IgD-negative memory B cell (primary cell): Measurements from ENCODE around the gene ADCY1. TPM values are rescaled to one million over a fixed set of nuclear protein-coding genes. Genes with fewer than 3 reads are reported as not detected.

Experiments used
- H3K27ac Mint-ChIP-seq, 3 donors: one replicate each; pipeline ENCODE4 v1.8.0; 2020 to 2022; ENCODE audit warnings: mild to moderate bottlenecking in 3 of 3, mixed read lengths in 3 of 3, moderate library complexity in 1 of 3
- H3K27me3 Mint-ChIP-seq: one replicate; pipeline ENCODE4 v1.8.0; 2021; ENCODE audit warnings: mixed read lengths
- H3K36me3 Mint-ChIP-seq: one replicate; pipeline ENCODE4 v1.8.0; 2020; ENCODE audit warnings: mild to moderate bottlenecking, mixed read lengths
- H3K4me1 Mint-ChIP-seq, 3 donors: one replicate each; pipeline ENCODE4 v1.8.0; 2020 to 2022; ENCODE audit warnings: mixed read lengths in 3 of 3, mild to moderate bottlenecking in 1 of 3
- H3K4me3 Mint-ChIP-seq, 4 donors: one replicate each; pipeline ENCODE4 v1.8.0; 2020 to 2022; ENCODE audit warnings: mild to moderate bottlenecking in 4 of 4, mixed read lengths in 4 of 4, moderate library complexity in 3 of 4
- H3K9me3 Mint-ChIP-seq, 3 donors: one replicate each; pipeline ENCODE4 v1.8.0; 2020 to 2021; ENCODE audit warnings: mixed read lengths in 3 of 3, mild to moderate bottlenecking in 1 of 3
- polyA plus RNA-seq: library from polyadenylated mRNA; unstranded; fragments of 300-500 nt; fragmentation: Illumina TruSeq; gene quantifications from one replicate; pipeline ENCODE4 v1.2.3, GENCODE V29; 2021

Gene ADCY1
- polyA plus RNA-seq, 1 donor from 2014 or later: 0.18 TPM

DNA sequence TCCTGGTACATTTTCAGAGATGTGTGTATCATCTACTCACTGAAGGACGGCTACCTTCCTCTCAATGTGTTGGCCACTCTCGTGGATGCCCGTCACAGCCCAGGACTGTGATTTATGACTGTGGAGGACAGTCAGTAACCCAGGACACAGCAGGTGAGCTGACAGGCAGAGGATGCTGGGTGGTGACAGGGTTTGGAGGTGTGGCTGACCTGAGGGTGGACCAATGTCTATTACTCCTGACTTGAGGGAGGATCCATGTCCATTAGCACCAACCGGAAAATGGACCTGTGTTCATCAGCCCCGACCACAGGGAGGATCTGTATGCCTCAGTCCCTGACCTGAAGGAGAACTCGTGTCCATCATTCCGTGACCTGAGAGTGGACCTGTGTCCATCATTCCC is 96.1 kb downstream of the ADCY1 start:
- Mint-ChIP-seq H3K27ac (no peak overlapping the region), H3K36me3 (no peaks in the 10 kb centered on the region), H3K4me3 (no peak overlapping the region), H3K27me3 (no peaks in the 10 kb centered on the region), H3K9me3 (peaks cover 2 to 3% (median 3%) of the 10 kb centered on the region in 3 donors), H3K4me1 (no peaks in the 10 kb centered on the region)

DNA sequence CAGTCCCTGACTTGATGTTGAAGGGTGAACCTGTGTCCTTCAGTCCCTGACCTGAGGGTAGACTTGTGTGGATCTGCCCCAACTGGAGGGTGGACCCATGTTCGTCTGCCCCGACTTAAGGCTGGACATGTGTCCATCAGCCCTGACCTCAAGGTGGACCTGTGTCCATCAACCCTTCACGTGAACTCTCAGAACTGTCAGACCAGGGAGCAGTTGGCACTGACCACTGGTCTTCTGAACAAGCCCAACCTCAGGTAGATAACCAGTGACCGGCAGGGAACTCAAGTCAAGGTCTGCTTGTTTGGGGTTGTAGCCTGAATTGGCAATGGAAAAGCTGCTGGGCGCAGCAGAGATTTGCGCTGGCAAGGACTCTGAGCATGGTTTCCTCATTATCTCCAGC is 96.5 kb downstream of the ADCY1 start:
- Mint-ChIP-seq H3K27ac (no peak overlapping the region), H3K4me3 (no peak overlapping the region), H3K36me3 (no peaks in the 10 kb centered on the region), H3K9me3 (peaks cover 2 to 4% (median 4%) of the 10 kb centered on the region in 3 donors), H3K4me1 (no peaks in the 10 kb centered on the region), H3K27me3 (peaks cover under 1% of the 10 kb centered on the region)

DNA sequence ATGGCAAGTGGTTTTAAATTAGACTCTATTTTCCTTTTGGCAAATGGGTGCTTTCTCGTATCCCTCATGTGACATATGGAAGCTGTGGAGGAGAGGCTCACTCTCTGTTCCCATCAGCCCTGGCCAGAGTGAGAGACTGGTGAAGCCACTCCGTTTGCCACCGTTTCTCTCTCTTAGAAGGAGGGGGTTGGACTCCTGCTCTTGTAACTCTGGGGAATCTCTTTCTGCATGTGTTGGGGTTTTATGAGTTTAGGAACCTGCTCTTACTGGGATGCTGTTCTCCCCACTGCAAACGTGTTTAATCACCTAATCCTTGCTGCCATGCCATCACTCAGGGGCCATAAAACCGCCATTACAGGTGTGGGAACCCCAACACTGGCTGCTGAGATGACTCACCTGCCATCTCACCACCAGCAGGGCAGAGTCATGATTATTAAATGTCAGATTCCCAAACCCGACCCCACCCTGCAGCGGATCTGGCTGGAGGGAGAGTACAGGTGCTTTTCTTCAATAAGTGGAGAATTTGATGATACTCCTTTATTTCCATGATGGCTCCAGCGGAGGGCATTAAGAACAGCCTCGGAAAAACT is 103.2 kb downstream of the ADCY1 start:
- Mint-ChIP-seq H3K27ac (no peak overlapping the region), H3K4me3 (no peak overlapping the region), H3K36me3 (no peaks in the 10 kb centered on the region), H3K27me3 (peaks cover 12% of the 10 kb centered on the region), H3K9me3 (peaks cover 2 to 9% (median 6%) of the 10 kb centered on the region in 3 donors), H3K4me1 (no peaks in the 10 kb centered on the region)

DNA sequence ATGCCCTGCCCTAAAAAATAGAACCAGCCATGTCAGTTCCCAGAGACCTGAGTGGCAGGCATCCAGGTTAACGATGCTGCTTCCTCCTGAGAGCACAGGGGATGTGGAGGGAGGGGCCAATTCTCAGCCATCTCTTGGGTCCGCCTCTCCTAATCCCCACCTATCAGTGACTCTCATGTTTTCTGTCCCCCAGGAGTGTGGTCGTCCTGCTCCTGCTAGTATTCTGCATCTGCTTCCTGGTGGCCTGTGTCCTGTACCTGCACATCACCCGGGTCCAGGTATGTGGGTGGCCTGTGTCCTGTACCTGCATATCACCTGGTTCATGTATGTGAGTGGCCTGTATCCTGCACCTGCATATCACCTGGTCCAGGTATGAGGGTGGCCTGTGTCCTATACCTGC is 105.3 kb downstream of the ADCY1 start:
- Mint-ChIP-seq H3K9me3 (peaks cover 0 to 5% (median 4%) of the 10 kb centered on the region in 3 donors), H3K27ac (no peak overlapping the region), H3K27me3 (peaks cover 12% of the 10 kb centered on the region), H3K4me3 (no peak overlapping the region), H3K36me3 (no peaks in the 10 kb centered on the region), H3K4me1 (no peaks in the 10 kb centered on the region)

DNA sequence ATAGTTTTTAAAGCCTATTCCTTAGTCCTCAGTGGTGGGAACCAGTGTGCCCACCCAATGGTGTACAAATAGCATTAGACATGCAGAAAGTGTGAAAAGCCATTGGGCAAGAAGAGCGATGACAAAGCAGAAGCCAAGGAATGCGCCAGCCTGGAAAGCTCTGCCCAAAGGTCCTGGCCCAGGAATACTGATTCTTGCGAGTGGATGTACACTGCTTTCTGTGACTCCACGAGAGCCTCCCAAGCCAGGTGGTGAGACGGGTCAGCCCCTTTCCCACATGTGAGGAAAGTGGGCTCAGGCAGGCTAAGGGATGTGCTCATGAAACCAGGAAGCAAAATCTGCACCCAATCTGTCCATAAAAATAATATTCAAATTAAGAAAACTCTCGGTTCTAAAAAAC is 106.6 kb downstream of the ADCY1 start:
- peaks cover 0 to 4% (median 2%) of the 10 kb centered on the region in 3 donors for H3K9me3 Mint-ChIP-seq
- H3K27ac Mint-ChIP-seq: no peak overlapping the region
- peaks cover 0 to 3% (median 0%) of the 10 kb centered on the region in 3 donors for H3K4me1 Mint-ChIP-seq
- peaks cover 12% of the 10 kb centered on the region for H3K27me3 Mint-ChIP-seq
- no peaks in the 10 kb centered on the region for H3K36me3 Mint-ChIP-seq
- no peak overlapping the region for H3K4me3 Mint-ChIP-seq

DNA sequence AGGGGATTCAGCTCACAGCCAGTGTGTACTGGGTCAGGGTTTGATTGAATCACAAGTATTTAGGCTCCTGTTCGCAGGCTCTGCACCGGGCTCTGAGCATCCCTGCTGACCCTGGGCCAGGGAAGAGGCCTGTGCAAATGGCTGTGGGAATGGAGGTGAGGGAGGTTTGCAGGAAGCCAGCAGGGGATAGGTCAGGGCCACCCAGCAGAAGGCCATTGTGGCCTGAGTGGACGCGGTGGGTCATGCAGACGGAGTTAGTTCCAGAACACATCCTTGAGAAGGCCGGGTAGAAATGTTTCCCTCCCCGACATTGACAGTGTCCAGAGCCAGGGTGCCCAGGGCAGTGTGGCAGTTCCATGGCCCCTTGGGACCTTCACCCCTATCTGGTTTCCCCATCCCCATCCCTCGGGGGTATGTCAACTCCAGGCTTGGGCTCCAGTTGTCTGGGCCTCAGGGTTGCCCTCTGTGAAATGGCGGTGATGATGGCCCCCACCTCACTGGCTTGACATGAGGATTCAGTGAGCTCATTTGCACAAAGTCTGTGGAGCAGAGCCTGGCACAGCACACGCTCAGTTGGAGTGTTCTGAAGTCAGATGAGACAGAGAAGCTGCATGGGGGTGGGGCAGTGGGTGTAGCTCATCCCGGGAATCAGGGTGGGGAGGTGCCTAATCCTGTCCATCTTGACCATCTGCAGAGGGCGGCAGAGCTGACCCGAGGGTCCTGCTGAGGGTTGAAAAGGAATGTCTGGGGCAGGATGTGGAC is 107.6 kb downstream of the ADCY1 start:
- H3K4me3 Mint-ChIP-seq: no peak overlapping the region
- H3K9me3 Mint-ChIP-seq: peaks cover 0 to 2% (median 0%) of the 10 kb centered on the region in 3 donors
- H3K27me3 Mint-ChIP-seq: peaks cover 12% of the 10 kb centered on the region
- H3K27ac Mint-ChIP-seq: no peak overlapping the region
- no peaks in the 10 kb centered on the region for H3K36me3 Mint-ChIP-seq
- H3K4me1 Mint-ChIP-seq: peaks cover 0 to 3% (median 0%) of the 10 kb centered on the region in 3 donors

DNA sequence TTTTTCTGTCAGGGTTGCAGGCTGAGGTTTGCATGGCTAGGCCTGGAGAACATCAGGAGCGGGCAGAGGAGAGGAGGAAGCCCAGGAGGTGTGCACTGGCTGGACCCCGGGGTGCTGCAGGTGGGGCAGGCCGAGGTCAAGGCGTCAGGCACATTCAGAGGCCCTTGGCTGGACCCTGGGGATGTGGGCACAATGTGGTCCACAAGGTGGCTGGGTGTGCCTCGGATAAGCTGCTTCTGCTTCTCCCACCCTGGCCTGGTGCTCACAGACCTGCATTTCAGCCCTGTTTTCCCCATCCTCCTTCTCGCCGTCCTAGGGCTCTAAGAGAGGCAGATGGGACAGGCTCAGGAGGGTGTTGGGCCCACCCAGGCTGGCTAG is 108.2 kb downstream of the ADCY1 start:
- Mint-ChIP-seq H3K27me3 (peaks cover 10% of the 10 kb centered on the region), H3K4me1 (peaks cover 0 to 3% (median 0%) of the 10 kb centered on the region in 3 donors), H3K36me3 (no peaks in the 10 kb centered on the region), H3K4me3 (no peak overlapping the region), H3K27ac (no peak overlapping the region), H3K9me3 (no peaks in the 10 kb centered on the region)

DNA sequence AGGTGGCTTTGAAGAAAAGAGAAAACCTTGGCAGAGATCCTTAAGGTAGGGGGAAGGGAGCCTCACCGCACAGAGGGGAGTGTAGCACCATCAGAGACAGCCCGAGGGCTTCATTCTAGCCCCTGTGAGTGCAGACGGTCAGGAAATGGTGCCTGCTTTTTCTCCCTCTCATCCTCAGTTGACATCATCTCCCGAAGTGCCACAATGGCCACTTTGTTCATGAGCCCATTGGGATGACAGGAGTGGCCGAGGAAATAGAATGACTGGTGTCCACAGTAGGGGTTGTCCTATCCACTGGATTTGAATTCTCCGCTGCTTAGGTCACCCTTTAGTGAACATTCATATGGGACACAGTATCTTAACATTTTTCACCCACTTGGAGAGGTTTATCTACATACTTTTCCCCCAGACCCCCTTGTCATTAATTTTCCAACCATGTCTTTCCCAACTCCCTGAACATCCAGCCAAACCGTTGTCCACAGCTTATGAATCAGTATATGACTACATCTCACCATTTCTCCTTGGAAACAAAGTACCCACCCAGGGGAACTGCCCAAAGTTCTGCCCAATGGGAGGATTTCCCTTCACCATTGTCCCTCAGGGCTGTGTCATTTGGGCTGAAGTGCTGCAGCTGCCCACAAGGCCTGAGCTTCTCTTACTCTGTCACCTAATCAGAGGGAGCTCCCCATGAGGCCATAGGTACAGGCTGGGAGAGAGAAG is 108.8 kb downstream of the ADCY1 start:
- Mint-ChIP-seq H3K4me1 (peaks cover 0 to 3% (median 0%) of the 10 kb centered on the region in 3 donors), H3K9me3 (no peaks in the 10 kb centered on the region), H3K27me3 (peaks cover 5% of the 10 kb centered on the region), H3K36me3 (no peaks in the 10 kb centered on the region), H3K27ac (no peak overlapping the region), H3K4me3 (no peak overlapping the region)

DNA sequence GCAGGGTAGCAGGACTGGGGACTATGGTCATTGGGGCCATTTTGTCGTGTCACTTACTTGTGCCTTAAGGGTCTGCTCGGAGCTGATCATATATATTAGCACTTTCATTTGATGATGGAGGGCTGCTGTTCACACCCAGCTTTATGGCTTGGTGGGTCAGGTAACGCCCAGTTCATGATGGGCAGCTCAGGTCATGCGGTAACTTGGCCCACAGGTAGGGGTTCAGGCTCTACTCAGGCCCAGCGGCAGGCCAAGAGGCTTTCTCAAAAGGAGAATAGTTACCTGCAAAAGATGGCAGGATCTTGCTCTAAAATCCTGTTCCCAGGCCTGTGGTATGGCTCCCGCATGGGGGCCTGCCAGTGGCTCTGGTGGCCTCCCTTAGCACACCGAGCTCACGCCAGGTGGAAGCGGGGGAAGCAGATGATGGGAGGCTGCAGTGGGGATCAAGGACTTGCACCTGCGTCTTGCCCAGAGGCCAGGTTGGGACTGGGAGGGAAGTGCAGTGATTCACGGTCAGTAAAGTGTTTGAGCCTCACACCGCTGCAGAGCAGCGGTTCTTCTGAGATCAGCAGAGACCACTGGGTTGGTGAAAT is 109.5 kb downstream of the ADCY1 start:
- no peak overlapping the region for H3K4me3 Mint-ChIP-seq
- peaks cover 0 to 3% (median 0%) of the 10 kb centered on the region in 3 donors for H3K4me1 Mint-ChIP-seq
- no peaks in the 10 kb centered on the region for H3K9me3 Mint-ChIP-seq
- H3K27me3 Mint-ChIP-seq: peaks cover 5% of the 10 kb centered on the region
- no peak overlapping the region for H3K27ac Mint-ChIP-seq
- no peaks in the 10 kb centered on the region for H3K36me3 Mint-ChIP-seq

DNA sequence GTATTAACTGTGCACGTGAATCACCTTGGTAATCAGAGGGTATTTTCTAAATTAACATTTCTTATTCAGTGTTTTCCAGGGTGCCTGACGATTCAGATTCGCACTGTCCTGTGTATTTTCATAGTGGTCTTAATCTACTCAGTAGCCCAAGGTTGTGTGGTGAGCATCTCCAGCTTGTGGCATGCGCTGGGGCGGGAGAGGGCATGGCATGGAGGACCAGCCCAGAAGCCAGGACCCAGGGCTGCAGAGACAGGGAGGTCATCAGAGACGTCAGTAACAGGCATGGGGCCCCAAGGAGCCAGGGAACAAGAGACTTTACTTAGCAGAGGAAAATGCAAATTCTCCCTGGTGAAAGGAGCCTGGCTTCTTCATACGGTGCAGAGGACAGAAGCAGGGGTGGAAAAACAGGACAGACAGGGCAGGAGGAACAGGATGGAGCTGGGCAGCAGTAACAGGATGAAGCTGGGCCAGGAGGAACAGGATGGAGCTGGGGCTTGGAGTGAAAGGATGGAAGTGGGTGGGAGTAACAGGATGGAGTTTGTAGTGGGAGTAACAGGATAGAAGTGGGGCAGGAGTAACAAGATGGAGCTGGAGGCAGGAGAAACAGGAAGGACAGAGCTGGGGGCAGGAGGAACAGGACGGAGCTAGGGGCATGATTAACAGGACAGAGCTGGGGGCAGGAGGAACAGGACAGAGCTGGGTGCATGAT is 110.9 kb downstream of the ADCY1 start:
- H3K4me3 Mint-ChIP-seq: no peak overlapping the region
- H3K9me3 Mint-ChIP-seq: no peaks in the 10 kb centered on the region
- no peaks in the 10 kb centered on the region for H3K36me3 Mint-ChIP-seq
- peaks cover 4% of the 10 kb centered on the region for H3K27me3 Mint-ChIP-seq
- H3K27ac Mint-ChIP-seq: peak overlapping the region in 1 of 3 donors; percentile 85
- peaks cover 0 to 3% (median 0%) of the 10 kb centered on the region in 3 donors for H3K4me1 Mint-ChIP-seq

DNA sequence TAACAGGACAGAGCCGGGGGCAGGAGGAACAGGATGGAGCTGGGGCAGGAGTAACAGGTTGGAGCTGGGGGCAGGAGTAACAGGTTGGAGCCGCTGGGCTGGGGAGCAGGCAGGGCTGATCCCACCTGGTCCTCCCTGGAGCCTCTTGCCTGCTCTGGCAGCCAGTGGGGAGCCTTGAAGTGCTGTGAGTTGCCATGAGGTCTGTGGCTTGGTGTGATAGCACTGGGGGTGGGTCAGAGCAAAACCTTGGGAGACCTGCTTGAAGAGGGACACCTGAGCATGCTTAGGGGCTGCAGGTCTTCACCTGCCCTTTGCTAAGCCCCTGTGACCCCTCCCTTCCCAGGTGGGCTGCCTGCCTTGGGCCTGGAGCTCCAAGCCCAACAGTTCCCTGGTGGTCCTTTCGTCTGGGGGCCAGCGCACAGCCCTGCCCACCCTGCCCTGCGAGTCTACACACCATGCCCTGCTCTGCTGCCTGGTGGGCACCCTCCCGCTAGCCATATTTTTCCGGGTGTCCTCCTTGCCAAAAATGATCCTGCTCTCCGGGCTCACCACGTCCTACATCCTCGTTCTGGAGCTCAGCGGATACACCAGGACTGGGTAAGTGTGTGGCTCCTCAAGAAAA is 111.6 kb downstream of the ADCY1 start:
- Mint-ChIP-seq H3K27ac (peak overlapping the region in 1 of 3 donors; percentile 85), H3K4me3 (no peak overlapping the region), H3K9me3 (no peaks in the 10 kb centered on the region), H3K27me3 (peaks cover 4% of the 10 kb centered on the region), H3K4me1 (peaks cover 0 to 3% (median 0%) of the 10 kb centered on the region in 3 donors), H3K36me3 (no peaks in the 10 kb centered on the region)

DNA sequence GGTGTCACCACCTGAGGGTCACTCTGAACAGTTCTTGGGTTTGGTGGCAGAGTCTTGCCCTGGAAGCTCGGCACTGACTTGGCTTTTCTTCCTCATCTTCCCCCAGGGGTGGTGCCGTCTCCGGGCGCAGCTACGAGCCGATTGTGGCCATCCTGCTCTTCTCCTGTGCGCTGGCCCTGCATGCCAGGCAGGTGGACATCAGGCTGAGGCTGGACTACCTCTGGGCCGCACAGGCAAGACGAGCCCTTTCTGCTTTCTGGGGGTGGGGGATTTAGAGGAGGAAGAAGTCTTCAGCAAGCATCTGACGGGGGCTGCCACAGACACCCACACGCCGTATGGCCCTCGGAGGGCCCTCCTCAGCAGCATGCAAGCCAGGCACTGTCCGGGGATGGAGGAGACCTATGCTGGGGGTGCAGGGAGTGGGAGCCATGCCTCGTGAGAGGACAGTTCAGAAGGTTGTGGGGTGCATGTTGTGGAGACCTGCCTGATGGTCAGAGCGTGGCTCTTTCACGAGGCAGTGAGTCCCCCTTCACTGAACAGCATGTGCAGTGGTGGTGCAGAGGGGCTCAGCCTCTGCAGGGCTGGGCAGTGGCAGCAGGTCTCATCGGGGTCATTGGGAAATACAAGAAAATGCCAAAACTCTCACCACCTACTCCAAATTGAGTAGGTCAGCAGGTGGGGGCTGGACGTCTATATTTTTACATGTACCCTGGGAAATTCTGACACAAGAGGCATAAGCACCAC is 112.4 kb downstream of the ADCY1 start:
- Mint-ChIP-seq H3K4me3 (no peak overlapping the region), H3K4me1 (peaks cover 0 to 3% (median 0%) of the 10 kb centered on the region in 3 donors), H3K9me3 (no peaks in the 10 kb centered on the region), H3K27ac (no peak overlapping the region), H3K27me3 (peaks cover 4% of the 10 kb centered on the region), H3K36me3 (no peaks in the 10 kb centered on the region)

DNA sequence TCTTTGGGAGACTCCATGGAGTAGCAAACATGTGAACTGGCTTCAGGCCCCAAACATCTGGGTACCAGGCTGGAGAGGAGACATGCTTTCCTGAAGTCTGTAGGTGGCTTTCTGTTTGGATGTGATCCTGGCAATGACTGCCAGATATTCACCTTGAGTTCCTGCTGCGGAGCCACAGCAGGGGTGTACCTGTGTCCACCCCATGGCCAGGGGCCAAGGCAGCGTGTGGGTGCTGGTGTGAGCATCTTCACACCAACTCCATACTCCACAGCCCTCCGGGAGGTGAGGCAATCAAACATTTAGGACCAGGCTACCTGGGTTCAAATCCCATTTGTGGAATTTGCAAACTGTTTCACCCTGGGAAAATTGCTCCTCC is 113.0 kb downstream of the ADCY1 start:
- Mint-ChIP-seq H3K4me3 (no peak overlapping the region), H3K9me3 (no peaks in the 10 kb centered on the region), H3K27ac (no peak overlapping the region), H3K27me3 (peaks cover 4% of the 10 kb centered on the region), H3K4me1 (peaks cover 0 to 3% (median 0%) of the 10 kb centered on the region in 3 donors), H3K36me3 (no peaks in the 10 kb centered on the region)

DNA sequence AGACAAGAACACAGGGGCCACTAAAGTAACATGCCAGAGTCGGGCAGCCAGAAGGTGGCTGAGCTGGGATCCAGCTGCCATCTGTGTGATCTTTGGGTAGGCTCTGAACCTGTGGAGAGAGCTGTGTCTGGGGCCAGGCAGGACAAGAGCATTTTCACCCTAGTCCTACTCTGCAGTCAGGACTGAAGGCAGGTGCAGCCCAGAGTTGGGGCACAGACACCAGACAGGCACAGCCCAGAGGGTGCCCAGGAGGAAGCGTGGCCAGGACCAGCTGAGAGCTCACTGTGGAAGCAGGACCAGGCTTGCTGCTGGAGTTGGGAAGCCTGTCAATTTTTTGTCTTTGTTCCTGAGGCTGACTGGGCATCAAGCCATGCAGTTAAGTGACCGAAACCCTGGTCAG is 113.6 kb downstream of the ADCY1 start:
- Mint-ChIP-seq H3K4me1 (peaks cover 0 to 3% (median 0%) of the 10 kb centered on the region in 3 donors), H3K27ac (no peak overlapping the region), H3K4me3 (no peak overlapping the region), H3K36me3 (no peaks in the 10 kb centered on the region), H3K9me3 (no peaks in the 10 kb centered on the region), H3K27me3 (peaks cover 4% of the 10 kb centered on the region)
